Stimulated activated CD4-positive, alpha-beta T cell treated with anti-CD3 and anti-CD28 coated beads, TNF-alpha, amount 100 ng/mL, for 1 hour (primary cell): ENCODE results near the gene UBE2O.

Experiments
- DNase-seq, 3 donors: peaks; one replicate each; pipeline ENCODE4 v3.0.0-alpha.2; 2020; ENCODE audit warnings: low read depth in 3 of 3, low spot score in 1 of 3

UBE2O gene

DNA sequence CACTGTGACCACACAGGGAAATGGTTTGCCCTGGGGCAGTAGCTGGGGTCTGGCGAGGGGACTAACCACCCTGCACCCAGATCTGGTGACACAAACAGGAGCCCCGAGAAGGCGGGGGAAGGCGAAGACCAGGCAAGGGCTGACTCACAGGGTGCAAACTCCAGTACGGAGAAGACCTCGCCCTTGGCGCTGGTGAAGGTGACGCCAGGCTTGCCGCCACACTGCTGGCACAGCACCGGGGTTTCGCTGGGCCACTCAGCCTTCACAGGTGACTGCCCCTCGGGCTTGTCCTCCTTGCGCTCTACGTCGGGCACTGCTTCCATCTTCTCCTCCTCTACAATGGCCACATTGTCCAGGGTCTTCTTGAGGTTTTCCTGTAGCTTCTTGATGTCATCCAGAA, 57.0 kb downstream of the UBE2O start:
- no peak for DNase-seq

DNA sequence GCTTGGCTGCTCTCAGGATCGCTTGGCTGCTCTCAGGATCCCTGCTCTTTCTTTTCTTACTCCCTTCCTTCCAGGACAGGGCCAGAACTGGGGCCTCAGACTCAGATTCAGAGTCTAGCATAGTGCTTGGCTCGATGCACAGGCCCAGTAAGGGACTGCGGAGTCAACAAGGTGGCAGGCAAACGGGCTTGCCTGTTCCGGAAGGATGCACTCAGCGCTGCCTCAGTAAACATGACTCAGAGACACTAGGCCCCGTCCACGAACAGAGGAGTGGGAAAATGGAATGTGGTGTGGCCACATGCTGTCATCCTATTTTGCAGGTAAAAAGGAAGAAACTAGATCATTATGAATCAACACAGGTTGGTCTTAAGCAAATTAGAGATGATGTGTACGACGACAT, 58.8 kb downstream of the UBE2O start:
- no peak for DNase-seq

DNA sequence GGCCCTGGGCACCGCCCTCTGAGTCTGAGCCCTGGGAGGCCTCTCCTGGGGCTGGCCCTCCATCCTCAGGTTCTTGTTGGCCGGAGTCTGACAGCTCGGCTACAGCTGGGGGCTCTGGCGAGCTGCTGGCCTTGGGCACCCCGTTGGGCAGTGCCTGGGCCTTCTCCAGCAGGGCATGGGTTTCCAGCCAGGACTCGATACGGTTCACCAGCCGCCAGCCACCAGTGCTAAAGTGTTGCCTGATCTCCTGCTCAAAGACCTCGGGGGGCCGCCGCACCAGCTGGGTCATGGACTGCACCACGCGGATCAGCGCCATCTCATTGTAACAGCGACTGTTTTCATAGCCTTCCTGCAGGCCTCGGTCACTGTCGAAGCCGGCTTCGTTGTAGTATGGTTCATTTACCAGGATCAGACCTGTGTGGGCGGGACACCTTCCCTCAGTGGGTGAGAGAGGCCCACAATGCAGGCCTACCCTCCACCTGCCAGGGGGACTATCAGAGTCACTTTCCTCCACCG, 61.7 kb downstream of the UBE2O start:
- no peak for DNase-seq

DNA sequence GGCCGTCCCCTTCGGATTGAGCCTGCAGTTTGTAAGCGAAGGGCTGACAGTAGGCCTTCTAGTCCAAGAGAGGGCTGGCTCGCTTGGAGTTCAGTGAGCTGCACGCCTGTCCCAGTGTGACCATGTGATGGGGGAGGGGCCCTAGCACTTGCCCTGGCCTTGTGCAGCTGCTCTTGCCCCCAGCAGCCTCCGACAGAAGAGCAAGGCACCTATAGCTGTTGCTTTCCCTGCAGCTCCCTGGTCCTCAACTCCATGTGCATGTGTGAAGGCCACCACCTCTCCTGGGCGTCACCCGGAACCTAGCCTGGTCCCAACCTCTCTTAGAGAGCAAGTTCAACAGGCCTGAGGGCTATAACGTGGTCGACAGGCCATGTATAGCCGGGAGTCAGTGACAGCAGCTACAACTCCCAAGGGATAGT, 62.9 kb downstream of the UBE2O start:
- DNase-seq: no peak

DNA sequence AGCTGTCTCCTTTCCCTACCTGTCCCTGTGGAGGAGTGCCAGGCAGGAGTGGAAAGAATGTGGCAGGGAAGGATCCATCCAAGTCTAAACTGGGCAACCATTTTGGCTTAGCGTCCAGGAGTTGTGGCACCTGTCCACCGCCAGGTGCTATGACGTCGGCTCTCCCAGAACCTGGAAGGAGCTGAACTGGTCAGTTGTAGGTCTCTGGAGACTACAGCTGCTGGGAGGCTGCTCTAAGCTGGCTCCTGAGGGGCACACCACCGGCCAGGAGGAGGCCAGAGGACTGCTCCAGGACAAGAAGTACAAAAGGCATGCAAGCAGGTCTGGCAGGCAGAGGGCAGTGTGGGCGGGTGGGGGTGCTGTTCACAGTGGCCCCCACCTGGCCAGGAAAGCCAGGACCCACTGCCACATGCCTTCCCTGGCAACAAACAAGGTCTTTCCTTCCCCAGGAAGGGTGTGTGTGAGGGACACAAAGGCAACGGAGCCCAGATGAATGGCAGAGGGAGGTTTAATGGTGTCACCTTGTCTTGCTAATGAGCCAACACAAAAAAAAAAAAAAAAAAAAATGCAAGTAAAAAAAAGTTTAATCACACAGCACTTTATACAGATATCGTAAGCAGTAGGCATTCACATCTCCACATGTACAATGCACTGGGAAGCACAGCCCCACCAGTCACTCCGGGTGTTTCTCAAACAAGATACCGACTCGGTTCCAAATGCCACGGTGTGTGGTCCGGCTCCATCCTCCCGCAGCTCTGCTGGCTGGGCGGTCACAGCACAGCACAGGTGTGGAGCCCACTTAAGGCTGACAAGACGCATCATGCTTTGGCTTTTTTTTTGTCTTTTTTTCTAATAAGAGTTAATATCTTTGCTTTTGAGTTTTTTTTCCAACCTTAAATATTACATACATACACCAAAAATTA, 63.7 kb downstream of the UBE2O start:
- no peak for DNase-seq

DNA sequence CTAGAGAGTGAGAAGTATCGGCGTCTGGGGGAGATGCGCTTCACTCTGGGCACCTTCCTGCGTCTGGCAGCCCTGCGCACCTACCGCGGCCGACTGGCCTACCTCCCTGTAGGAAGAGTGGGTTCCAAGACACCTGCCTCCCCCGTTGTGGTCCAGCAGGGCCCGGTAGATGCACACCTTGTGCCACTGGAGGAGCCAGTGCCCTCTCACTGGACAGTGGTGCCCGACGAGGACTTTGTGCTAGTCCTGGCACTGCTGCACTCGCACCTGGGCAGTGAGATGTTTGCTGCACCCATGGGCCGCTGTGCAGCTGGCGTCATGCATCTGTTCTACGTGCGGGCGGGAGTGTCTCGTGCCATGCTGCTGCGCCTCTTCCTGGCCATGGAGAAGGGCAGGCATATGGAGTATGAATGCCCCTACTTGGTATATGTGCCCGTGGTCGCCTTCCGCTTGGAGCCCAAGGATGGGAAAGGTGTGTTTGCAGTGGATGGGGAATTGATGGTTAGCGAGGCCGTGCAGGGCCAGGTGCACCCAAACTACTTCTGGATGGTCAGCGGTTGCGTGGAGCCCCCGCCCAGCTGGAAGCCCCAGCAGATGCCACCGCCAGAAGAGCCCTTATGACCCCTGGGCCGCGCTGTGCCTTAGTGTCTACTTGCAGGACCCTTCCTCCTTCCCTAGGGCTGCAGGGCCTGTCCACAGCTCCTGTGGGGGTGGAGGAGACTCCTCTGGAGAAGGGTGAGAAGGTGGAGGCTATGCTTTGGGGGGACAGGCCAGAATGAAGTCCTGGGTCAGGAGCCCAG, 65.8 kb downstream of the UBE2O start:
- DNase-seq: no peak

DNA sequence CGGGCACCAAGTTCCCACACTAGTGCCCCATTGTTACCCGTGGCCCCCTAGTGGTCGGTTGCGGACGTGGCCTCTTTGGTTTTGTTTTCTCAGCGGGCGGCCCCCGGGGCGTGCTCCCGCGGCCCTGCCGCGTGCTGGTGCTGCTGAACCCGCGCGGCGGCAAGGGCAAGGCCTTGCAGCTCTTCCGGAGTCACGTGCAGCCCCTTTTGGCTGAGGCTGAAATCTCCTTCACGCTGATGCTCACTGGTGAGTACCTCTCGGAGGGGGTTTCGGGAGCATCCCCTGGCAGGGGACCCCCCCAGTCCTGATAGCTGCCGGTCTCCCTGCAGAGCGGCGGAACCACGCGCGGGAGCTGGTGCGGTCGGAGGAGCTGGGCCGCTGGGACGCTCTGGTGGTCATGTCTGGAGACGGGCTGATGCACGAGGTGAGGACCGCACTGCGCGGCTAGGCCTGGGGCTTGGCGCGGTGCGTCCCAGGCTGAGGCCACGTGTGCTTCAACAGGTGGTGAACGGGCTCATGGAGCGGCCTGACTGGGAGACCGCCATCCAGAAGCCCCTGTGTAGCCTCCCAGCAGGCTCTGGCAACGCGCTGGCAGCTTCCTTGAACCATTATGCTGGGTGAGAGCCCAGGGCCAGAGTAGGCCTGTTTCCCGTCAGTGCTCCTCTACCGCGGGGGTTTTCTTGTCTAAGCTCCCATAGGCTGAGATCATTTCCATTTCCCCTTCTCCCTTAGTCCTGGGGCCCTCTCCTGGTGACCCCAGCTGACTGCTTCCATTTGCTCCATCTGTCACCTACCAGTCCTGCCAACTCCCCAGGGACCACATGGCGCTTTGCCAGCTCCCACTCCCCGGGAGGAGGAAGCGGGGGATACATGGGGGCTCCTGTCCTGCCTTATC, 66.8 kb downstream of the UBE2O start:
- peak; percentile 53 to 82 (median 65) for DNase-seq

DNA sequence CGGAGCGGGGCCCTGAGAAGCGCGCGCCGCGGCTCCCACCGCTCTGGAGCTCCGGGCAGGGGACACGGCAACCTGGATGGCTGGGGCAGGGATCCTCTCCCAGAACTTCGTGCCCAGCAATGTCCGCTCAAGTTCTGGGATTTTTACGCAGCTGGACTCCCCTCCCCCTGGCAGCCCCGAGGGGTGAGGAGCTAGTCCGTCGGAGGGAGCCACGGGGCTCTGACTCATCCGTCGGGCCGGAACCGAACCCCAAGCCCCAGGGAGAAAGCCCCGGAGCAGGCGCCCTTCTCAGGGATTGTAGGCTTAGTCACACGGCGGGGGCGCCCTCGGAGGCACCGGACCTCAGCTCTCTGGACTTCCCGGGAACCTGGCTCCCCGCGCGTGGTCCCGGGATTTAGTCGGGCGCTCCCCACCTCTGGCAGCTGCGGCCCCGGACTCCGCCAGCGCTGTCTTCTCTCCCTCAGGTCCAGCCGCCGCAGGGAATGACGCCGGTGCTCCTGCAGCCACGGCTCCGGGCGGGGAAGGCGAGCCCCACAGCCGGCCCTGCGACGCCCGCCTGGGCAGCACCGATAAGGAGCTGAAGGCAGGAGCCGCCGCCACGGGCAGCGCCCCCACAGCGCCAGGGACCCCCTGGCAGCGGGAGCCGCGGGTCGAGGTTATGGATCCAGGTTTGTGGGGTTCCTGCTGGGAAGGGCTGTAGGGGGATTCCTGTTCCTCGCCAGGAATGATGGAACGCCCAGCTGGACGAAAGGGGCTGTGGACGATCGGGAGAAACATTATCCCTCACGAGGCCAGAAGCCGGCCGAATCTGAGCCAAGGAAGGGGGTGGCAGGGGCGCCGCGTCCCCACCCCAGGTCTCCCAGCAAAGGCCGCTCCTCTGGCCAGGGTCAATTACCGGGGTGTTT, 67.7 kb downstream of the UBE2O start:
- DNase-seq: peak in 1 of 3 donors; percentile 40

DNA sequence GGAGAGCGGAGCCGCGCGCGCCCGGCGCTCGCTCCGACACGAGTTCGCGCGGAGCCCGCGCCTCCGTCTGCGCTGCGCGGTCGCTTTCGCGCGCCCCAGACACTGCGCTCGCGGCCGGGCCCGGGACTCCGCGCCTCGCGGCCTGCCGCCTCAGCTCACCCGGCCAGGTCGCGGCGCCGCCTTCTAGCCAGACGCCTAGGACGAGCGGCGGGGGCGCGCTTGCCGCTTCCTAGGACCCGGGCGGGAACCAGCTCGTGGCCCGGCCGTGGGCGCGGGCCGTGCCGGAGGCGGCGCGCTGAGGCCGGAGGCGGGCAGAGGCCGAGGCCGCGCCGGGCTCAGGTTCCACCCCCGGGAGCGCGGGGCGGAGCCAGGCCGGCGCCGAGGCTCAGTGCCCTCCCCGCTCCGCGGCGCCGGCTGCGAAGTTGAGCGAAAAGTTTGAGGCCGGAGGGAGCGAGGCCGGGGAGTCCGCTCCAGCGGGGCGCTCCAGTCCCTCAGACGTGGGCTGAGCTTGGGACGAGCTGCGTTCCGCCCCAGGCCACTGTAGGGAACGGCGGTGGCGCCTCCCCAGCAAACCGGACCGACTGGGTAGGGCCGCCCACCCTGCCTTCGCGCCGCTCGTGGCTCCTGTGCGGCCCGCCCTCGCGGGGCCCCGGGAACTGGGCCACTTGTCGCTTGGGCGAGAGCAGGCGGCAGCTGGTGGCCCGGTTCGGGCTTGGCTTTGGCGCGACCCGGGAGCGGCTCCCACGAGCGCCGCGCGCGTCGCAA, 68.5 kb downstream of the UBE2O start, which contains the start of gene SPHK1:
SPHK1 (plus strand) TSS at position 388 of the 765 bp plus-strand sequence. CDS start 1,036 bp downstream, outside the sequence.
- peak in 2 of 3 donors; percentile 23 to 57 for DNase-seq

DNA sequence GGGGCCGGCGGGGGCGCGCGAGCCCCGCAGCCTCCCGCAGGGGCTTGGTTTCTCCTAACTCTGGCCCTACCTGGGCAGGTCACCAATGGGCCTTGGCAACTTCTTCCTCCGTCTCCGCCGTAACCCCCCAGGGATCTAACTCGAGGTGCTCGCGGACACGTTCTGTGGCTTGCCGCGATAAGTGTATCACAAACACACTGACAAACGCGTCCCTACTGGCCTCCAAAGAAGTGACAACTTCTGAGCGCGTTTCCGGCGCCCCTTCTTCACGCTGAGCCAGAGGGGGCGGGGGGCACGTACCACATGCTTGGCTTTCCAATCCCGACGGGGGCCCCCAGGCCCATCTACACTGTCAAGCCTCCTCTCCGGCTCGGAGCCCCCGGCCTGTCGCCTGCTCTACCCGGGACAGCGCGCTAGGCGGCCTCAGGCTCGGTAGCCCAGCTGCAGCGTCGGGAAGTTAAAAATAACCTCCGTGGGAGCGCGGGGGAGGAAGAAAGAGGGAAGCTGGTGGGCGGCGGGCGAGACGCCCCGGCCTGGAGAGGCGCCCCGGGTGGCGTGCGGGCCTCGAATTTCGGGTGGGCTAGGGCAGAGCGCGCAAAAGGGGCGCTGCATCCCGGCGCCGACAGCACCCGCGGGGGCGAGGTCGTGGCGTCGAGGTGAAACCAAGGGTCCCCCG, 69.3 kb downstream of the UBE2O start:
- DNase-seq: peak in 2 of 3 donors; percentile 5 to 31

DNA sequence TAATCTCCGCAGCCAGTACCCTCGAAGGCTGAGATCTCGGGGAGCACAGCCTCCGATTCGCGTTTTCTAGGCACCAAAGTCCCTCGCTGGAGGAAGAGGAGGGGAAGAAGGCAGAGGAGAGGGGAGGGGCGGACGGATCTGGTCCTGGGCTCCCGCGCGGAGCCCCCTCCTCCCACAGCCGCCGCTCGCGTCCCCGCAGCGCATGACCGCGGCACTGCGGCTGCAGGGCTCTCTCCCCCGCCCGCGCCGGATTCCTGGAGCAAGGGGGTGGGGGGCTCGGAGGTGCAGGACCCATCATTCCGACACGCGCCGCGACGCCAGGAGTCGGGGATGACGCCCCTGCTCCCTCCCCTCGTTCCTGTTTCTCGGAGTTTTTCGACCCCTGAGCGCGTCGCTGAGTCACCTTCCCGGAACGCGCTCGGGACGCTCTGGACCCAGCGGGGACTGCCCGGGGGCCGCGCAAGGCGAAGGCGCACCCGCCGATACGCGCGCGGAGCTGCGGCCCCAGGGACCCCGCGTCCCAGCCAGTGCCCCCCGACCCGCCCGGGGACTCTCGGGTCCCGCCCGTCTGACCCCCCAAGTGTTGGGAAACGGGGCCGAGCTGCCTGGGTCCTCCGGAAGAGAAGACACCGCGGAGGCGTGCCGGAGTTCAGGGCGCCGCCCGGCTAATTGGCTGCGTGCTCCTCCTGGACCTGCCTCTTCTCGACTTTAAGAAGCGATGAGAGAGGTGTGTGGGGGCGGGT, 70.0 kb downstream of the UBE2O start:
- peak in 2 of 3 donors; percentile 18 to 40 for DNase-seq

DNA sequence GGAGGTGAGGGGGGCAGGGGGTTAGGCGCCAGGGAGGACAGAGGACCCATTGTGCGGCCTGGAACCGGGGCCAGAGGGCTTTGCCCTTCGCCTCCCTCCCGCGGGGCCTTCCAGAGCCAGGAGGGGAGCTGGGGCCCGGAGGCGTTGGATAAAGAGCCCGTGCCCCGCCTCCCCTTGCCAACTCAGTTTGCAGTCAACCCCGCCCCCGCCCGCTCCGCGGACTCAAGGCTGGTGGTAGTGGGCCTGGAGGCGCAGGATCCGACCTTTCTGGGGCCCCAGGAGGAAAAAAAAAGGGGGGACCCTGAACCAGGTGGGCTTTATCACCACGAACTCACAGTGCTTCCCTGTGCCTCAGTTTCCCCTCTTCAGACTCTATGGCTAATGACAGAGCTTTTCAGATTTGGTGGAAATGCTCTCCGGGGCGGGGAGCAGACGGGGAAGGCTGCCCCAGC, 70.6 kb downstream of the UBE2O start:
- DNase-seq: no peak

DNA sequence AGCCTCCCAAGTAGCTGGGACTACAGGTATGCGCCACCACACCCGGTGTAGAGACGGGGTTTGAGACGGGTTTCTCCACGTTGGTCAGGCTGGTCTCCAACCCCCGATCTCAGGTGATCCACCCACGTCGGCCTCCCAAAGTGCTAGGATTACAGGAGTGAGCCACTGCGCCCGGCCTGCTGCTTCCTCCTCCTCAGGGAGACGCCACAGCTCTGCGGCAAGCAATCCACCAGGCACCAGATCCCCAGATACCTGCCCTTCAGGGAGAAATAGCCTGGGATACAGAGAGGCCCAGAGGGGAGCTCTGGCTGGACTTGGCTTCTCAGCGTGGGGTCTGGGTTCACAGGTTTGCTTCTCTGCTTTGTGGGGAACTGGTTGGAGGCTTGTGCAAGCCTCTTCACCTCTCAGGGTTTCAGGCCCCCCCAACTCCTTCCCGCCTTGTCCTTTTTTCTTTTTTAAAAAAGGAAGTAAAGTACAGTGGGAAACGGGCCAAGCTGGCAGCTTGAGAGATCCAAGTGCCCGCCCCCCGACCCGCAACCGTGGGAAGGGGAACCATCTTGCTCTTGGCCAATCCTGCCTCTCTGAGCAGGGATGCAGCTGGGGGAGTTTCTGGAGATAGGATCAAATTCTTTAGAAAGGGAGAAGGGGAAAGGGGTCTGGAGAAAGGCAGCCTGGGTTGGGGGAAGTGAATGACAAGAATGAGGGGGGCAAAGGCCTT, 71.2 kb downstream of the UBE2O start:
- DNase-seq: no peak

DNA sequence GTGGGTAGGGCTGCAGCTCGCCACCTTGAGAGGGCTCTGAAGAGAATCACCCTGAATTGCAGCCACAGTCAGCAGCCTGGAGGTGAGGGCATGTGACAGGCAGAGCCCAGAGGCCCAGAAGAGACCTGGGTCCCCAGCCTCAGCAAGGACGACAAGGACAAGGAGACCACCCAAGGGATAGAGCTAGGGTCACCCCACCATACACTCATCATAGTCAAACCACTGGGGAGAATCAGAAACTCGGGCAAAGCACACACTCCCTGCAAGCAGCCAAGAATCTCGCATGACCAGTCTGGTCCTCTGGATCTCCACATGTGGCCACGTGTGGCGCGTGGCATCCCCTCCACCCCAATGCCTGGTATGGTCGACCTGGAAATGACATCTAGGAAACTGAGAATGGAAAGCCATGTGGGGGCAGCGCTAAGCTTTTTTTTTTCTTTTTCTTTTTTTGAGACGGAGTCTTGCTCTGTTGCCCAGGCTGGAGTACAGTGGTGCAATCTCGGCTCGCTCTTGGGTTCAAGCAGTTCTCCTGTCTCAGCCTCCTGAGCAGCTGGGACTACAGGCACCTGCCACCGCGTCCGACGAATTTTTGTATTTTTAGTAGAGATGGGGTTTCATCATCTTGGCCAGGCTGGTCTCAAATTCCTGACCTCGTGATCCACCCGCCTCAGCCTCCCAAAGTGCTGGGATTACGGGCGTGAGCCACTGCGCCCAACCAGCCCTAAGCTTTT, 73.1 kb downstream of the UBE2O start:
- no peak for DNase-seq

DNA sequence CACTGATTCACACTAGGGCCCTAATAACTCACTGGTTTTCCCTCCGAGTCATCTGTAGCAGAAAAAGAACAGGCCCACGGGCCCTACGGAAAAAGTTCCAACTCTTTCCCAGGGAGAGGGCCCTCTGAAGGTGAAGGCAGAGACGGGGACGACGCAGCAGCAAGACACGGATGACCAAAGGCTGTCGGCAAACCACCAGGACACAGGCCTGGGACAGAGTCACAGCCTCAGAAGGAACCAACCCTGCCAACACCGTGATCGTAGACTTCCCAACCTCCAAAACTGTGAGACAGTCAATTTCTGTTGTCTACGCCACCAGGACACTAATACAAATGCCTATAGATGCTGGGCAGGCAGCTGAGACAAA, 73.7 kb downstream of the UBE2O start:
- DNase-seq: no peak

DNA sequence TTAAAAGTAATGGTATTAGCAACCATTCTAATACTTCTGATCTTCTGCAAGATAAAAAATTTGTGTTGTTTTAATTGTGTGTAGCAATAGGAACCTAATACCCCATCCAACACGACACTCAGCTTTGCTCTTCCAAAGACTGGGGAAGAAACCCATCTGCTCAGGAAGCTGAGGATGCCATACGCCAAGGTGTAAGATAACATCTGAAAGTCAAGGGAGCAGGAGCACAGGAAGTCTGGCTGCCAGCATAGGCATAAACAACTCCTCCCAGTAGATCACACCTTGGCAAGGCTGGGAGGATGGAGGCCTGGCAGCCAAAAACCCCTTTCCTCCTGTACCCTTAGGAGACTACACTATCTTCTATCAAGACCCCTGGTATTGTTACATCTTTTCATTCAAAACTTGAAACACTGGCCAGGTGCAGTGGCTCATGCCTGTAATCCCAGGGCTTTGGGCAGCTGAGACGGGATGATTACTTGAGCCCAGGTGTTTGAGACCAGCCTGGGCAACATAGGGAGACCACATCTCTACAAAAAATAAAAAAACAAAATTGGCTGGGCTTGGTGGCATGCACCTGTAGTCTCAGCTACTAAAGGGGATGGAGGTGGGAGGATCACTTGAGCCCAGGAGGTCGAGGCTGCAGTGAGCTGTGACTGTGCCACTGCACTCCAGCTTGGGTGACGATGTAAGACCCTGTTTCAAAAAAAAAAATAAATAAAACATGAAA, 74.2 kb downstream of the UBE2O start:
- DNase-seq: no peak
